ENCODE measurements around the gene FRMD7. TPM values are rescaled to one million over a fixed set of nuclear protein-coding genes. Genes with fewer than 3 reads are reported as not detected.

The FRMD7 gene
- total and polyA plus RNA-seq, 2 experiments from 2014 or later: not detected

- TF ChIP-seq CTCF (IDR thresholded peaks at IDR 0.05; ENCODE audit: low read depth, low read length): no peak
- Histone ChIP-seq H3K27me3 (no peaks in the 10 kb centered on the region), H3K36me3 (no peaks in the 10 kb centered on the region), H3K4me3 (no peak overlapping the region), H3K27ac (no peak overlapping the region), H3K4me1 (ENCODE audit: low read depth) (peaks cover 35% of the 10 kb centered on the region), H3K9me3 (ENCODE audit: low read depth) (no peaks in the 10 kb centered on the region)
- peak in 1 of 2 donors; percentile 17 for DNase-seq (ENCODE audit: low read depth in 1 of 2, low spot score in 1 of 2)
Observed at GRCh38 chrX:132045456-132045855, 82.4 kb downstream of the FRMD7 start.

GRCh38 chrX:132044953-132045352 is 82.9 kb downstream of the FRMD7 start:
- H3K4me1 ChIP-seq (ENCODE audit: low read depth): peaks cover 40% of the 10 kb centered on the region
- H3K9me3 ChIP-seq (ENCODE audit: low read depth): no peaks in the 10 kb centered on the region
- no peak overlapping the region for H3K27ac ChIP-seq
- H3K27me3 ChIP-seq: no peaks in the 10 kb centered on the region
- H3K4me3 ChIP-seq: no peak overlapping the region
- DNase-seq (ENCODE audit: low read depth in 1 of 2, low spot score in 1 of 2): peak in 1 of 2 donors; percentile 14
- no peaks in the 10 kb centered on the region for H3K36me3 ChIP-seq
- no peak for TF ChIP-seq CTCF (IDR thresholded peaks at IDR 0.05; ENCODE audit: low read depth, low read length)

- Histone ChIP-seq H3K9me3 (ENCODE audit: low read depth) (no peaks in the 10 kb centered on the region), H3K4me1 (ENCODE audit: low read depth) (peaks cover 46% of the 10 kb centered on the region), H3K27ac (no peak overlapping the region), H3K4me3 (no peak overlapping the region), H3K27me3 (no peaks in the 10 kb centered on the region), H3K36me3 (no peaks in the 10 kb centered on the region)
- DNase-seq (ENCODE audit: low read depth in 1 of 2, low spot score in 1 of 2): no peak
- TF ChIP-seq CTCF (IDR thresholded peaks at IDR 0.05; ENCODE audit: low read depth, low read length): no peak
Observed at GRCh38 chrX:132043977-132044376, 83.8 kb downstream of the FRMD7 start.

- no peak for TF ChIP-seq CTCF (IDR thresholded peaks at IDR 0.05; ENCODE audit: low read depth, low read length)
- Histone ChIP-seq H3K36me3 (no peaks in the 10 kb centered on the region), H3K9me3 (ENCODE audit: low read depth) (no peaks in the 10 kb centered on the region), H3K4me1 (ENCODE audit: low read depth) (peaks cover 38% of the 10 kb centered on the region), H3K27me3 (no peaks in the 10 kb centered on the region), H3K27ac (no peak overlapping the region), H3K4me3 (no peak overlapping the region)
- peak in 1 of 2 donors; percentile 46 for DNase-seq (ENCODE audit: low read depth in 1 of 2, low spot score in 1 of 2)
Observed at GRCh38 chrX:132041015-132041414, 86.8 kb downstream of the FRMD7 start.

GRCh38 chrX:132040066-132040465 is 87.8 kb downstream of the FRMD7 start:
- Histone ChIP-seq H3K36me3 (no peaks in the 10 kb centered on the region), H3K4me1 (ENCODE audit: low read depth) (peaks cover 29% of the 10 kb centered on the region), H3K9me3 (ENCODE audit: low read depth) (no peaks in the 10 kb centered on the region), H3K27ac (peak overlapping the region; percentile 38), H3K27me3 (no peaks in the 10 kb centered on the region), H3K4me3 (no peak overlapping the region)
- no peak for TF ChIP-seq CTCF (IDR thresholded peaks at IDR 0.05; ENCODE audit: low read depth, low read length)
- DNase-seq (ENCODE audit: low read depth in 1 of 2, low spot score in 1 of 2): no peak

Data from cardiac muscle cell (in vitro differentiated cells and primary cell).